ENCODE data around the gene POM121L12. TPM values are rescaled to one million over a fixed set of nuclear protein-coding genes. Genes with fewer than 3 reads are reported as not detected.

The POM121L12 gene
- total RNA-seq: not detected in 2 replicates

GRCh38 chr7:53035499-53036412, at the start of gene POM121L12:
POM121L12 (plus strand) TSS chr7:53035633; CDS start chr7:53035672, 39 bp downstream.

Data from thoracic aorta endothelial cell (primary cell).